GM21515 (cell line): Measurements from ENCODE around the gene PLPP1.

ENCODE experiments used
- ATAC-seq: cut with Tn5 transposase; IDR thresholded peaks from one replicate; pipeline ENCODE4 v1.9.1; 2021; ENCODE audit not compliant: unreplicated experiment

The PLPP1 gene

DNA sequence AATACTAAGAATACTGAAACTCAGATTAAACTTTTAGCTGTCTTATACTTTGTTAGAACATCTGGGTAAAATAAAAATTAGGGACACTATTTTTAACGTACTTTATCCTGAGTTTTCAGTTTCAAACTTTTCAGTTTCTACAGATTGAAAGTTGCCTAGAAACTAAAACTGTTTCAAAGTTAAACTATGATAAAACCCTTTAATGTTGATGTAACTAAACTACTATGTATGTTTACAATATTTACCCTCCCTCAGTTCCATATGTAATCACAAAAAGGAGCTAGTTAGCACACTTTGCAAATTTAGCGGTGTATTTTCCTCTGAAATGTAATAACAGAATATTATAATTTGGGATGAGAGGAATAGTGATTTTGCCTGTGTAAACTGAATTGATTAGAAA lies 121.1 kb downstream of the PLPP1 start:
- no peak for ATAC-seq

DNA sequence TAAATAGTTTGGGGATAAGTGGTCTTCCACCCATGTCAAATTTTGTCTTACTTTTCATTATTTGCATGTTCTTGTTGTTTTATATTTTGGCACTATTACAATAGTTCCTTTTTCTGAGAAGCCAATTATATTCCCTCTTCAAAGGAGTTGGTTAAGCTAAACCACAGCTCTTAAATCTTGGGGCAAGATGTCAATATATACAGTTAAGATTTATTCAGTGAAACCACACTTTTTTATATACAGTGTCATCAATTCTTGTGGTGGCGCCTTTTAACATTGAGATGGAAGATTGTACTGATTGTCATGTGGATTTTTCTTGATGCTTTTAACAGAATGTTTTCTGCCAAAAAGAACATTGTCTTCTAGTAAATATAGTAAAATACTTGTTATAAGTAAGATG lies 122.9 kb downstream of the PLPP1 start:
- no peak for ATAC-seq

DNA sequence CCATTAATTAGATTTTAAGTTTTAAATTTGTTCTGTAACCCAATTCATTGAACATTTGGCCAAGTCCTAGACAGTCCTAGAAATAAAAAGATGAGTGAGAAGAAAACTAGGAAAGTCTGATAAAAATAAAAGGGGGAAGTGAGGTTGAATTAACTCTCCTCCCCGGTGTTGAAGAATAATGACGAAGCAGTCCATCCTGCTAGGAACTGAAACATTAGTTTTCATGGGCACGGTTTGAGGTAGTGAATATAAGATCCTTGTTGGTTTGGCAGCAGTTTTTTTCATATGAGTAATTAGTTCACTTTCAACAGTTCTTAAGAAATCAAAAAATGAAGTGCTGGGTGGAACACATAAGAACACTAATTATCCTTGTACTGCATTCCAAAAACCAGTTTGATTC lies 123.9 kb downstream of the PLPP1 start:
- no peak for ATAC-seq

DNA sequence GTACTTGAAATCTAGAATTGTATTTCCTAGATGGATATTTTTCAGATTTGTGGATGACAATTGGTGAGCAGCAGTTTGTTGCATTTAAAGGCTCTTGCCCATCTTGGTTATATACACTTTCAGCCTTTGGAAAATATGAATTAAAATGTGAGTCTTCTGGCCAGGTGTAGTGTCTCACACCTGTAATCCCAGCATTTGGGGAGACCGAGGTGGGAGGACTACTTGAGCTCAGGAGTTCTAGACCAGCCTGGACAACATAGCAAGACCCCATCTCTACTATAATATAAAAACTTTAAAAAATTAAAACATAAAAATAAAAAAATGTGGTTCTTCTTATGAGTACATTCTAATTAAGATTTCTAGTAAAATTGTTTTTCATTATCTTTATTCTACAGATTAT lies 125.0 kb downstream of the PLPP1 start:
- ATAC-seq = no peak

- ATAC-seq = no peak
Observed at GRCh38 chr5:55407984-55408383, 126.8 kb downstream of the PLPP1 start.

GRCh38 chr5:55407059-55407684 lies 127.6 kb downstream of the PLPP1 start:
- ATAC-seq = no peak

DNA sequence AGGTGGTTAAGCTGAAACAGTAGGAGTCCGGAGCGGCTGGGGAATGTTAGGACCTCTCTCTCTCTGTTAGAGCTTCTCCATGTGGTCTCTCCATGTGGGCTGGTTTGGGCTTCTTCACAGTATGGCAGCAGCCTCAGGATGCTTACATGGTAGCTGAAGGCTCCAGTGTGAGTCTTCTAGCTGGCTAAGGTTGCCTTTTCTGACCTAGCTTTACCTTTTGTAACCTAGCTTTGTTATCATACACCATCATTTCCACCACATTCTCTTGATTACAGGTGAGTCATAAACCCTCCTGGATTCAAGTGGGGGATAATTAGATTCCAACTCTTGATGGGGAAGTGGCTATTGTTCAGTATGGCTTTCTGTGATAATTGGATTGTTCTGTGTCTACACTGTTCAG lies 128.5 kb downstream of the PLPP1 start:
- ATAC-seq = no peak

- no peak for ATAC-seq
Observed at GRCh38 chr5:55402199-55402598, 132.6 kb downstream of the PLPP1 start.

DNA sequence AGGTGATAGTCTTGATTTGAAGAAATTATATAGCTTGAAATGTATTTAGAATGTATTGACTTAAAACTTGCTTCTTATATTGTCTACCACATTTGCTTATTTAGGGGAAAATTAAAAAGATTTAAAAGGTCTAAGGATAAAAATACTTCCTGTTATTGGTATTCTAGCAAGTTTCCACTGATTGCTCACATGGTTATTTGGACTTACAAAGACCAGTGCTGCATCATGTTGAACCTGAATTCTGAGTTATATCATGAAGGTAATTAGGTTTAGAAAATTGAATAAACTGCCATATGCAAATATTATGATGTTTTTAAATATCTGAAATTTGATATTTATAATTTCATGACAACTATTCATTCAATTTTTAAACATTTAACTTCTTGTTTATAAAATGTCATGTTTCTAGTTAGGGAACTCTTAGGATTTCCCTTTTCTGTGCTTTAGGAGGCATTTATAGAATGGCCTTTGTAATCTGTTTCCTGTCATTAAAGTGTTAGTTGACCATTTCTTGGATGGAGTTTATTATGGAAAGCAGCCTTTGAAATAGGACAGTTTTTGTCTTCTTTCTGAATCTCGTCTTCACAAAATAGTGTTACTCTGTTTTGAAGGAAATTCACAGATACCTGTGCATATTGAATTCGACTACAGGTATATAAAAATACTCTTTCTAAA lies 141.1 kb downstream of the PLPP1 start:
- no peak for ATAC-seq

DNA sequence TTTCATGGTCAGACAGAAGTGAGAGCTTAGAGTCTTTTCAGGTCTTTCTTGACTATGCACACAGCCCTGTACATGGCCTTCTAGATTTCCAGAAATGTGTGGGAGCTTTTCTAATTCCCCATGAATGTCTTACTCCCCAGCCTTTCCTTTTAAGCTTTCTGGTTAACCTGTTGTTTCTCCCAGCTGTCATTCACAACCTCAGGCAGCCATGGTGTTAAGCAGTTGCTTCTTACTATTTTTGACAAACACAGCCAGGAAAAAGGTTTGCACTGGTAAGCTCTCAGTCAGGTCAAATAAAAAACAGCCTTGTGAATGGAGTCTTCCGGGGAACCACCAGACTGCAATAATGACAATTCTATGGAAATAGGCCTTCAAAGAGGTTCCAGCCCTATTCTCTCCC lies 142.1 kb downstream of the PLPP1 start:
- no peak for ATAC-seq

DNA sequence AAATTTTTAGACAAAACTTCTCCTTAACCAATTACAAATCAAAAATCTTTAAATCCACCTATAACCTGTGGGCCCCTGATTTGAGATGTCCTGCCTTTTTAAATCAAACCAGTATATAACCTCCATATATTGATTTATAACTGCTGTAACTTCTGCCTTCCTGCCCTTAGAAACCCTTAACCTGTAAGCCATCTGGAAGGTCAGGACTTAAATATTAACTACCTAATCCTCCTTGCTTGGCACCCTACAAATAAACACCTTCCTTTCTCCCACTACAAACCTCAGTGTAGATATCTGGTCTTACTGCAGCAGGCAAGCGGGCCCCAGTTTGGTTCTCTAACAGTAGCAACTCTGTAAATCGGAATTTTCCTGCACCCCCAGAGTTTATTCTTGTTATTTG lies 143.1 kb downstream of the PLPP1 start:
- ATAC-seq = no peak

DNA sequence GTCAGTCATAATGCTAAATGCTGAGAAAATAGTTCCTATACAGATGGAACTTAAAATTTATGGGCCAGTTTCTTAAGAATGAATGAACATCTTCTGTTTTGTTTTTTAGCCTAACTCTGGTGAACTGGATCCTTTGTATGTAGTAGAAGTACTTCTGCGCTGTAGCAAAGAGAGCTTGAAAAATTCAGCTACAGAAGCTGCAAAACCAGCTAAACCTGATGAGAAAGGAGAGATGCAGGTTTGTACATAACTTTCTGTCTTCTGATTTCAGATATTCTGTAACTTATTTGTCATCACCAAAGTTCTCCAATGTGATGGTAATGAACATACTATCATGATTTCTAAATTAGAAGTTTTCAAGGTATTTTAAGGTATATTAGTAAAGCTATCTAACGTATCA lies 146.9 kb downstream of the PLPP1 start:
- ATAC-seq = no peak

DNA sequence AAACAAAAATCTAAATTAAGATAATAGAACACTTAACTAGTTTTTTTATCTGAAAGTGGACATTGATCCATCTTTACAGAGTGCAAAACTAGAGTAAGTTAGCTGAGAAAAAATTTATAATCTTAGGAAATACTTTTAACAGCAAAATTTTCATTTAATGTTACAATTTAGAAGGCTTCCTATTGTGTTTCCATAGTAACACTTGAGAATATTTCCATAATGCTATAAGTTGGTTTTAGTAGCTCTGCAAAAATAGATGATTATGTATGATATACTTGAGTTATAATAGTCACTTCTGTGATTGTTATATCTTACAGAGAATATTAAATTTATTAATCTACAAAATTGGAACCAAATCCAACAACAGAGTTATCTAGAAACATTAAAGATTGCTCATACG lies 148.4 kb downstream of the PLPP1 start:
- ATAC-seq = no peak

DNA sequence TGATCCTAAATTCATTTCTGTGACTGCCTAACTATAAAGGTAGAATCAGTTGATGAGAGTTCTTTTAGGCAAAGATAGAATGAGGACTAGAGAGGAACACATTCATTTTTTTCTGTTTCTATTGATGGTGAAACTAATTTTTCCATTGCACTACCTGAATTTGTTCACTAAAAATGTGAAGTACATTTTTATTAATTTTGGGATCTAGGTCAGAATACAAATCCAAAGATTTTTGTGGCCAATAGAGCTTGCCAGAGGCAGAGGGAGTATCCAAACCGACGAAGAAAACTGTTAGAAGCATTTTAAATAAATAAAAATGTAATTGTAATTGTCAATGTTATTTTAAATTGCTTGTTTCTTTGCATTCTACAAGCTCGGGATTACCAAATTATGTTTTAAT lies 148.9 kb downstream of the PLPP1 start:
- no peak for ATAC-seq

GRCh38 chr5:55385227-55385626 lies 149.5 kb downstream of the PLPP1 start:
- ATAC-seq = no peak

DNA sequence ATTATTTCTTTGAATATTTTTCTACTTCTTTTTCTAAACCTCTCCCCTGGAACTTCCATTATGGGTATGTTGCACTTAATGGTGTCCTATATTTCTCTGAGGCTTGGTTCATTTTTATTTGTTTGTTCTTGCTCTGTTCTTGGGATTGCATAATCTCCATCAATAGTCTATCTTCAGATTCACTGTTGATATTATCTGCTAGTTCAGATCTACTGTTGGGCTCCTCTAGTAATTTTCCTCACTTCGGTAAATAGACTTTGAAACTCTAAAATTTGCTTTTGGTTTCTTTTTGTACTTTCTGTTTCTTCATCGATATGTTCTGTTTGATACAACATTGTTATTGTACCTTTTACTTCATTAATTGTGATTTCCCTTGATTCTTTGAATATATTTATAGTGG lies 150.7 kb downstream of the PLPP1 start:
- no peak for ATAC-seq

GRCh38 chr5:55383254-55383653 lies 151.5 kb downstream of the PLPP1 start:
- ATAC-seq = no peak

DNA sequence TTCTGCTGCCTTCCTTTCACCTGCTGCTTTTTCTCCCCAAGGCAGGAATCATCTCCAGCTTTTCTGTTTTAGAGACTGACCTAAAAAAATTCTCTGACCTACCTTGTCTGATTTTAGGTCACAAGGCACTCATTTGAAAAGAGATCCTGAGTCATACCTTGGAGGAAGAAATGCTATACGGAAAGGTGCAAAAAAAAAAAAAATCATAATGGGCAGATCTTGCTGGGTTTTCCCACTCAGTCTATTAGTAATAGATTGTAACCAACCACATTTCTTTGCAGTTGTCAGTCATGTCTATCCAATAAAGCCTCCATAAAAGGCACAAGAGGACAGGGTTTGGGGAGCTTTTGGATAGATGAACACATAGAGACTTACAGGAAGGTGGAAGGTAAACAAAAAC lies 157.0 kb downstream of the PLPP1 start:
- no peak for ATAC-seq
